A549 (cell line): ENCODE results near the gene FGR. TPM values are rescaled to one million over a fixed set of nuclear protein-coding genes. Genes with fewer than 3 reads are reported as not detected.
A peak's percentile ranks its signal among the peaks of the same experiment; 100 is the strongest.

Experiments used
- ATAC-seq, 2 experiments: fragments of 200-7000 bp in 1 of 2; fragments of >200 bp in 1 of 2; cut with Nextera tagmentation in 1 of 2; cut with Tn5 transposase in 1 of 2; 3 replicates each; pipeline versions ENCODE4 v1.8.0 to v1.9.1; 2018 to 2020; ENCODE audit warnings: mild to moderate bottlenecking in 1 of 2, moderate library complexity in 1 of 2
- CTCF ChIA-PET: fragments of 300-600 bp; sonication (Branson Sonifier 250); formaldehyde crosslinking; extraction: SDS; loops from one replicate; lab custom pipeline; 2021; ENCODE audit warnings: antibody characterized with exemption, inconsistent platforms; lab: Yijun Ruan, JAX
- POLR2A ChIA-PET: fragments of 350-600 bp; formaldehyde crosslinking; extraction: SDS; loops from one replicate; lab custom pipeline; 2021; ENCODE audit warnings: antibody characterized with exemption, inconsistent platforms; lab: Yijun Ruan, JAX
- DNase-seq, 2 experiments: peaks; one replicate each; pipeline versions ENCODE4 v3.0.0 to v3.0.0-alpha.2; 2011 to 2016; ENCODE audit warnings: low read depth in 1 of 2, low spot score in 1 of 2
- FAIRE-seq: peaks from 2 replicates; lab custom pipeline; 2011; peaks lifted over from hg19 to GRCh38; lab: Jason Lieb, UNC
- H3K27ac ChIP-seq, 2 experiments: fragments of >200 bp; sonication (Bioruptor Twin); formaldehyde crosslinking; 3 replicates each; pipeline ENCODE4 v1.5.1; 2016 to 2017
- H3K4me1 ChIP-seq: fragments of >200 bp; sonication (Bioruptor Twin); formaldehyde crosslinking; 3 replicates; pipeline ENCODE4 v1.6.1; 2016
- H3K4me2 ChIP-seq: fragments of >200 bp; sonication (Bioruptor Twin); formaldehyde crosslinking; 3 replicates; pipeline ENCODE4 v1.6.1; 2016
- H3K4me3 ChIP-seq: fragments of >200 bp; sonication (Bioruptor Twin); formaldehyde crosslinking; 3 replicates; pipeline ENCODE4 v1.5.1; 2016
- H3K9me3 ChIP-seq: fragments of >200 bp; sonication (Bioruptor Twin); formaldehyde crosslinking; 3 replicates; pipeline ENCODE4 v1.6.1; 2016
- BHLHE40 ChIP-seq: IDR thresholded peaks from 2 replicates; pipeline ENCODE4 v1.6.1; 2012; ENCODE audit warnings: low read depth, low read length, inconsistent platforms
- CBX2 ChIP-seq: fragments of 200-600 bp; sonication (generic); IDR thresholded peaks from 2 replicates; pipeline ENCODE4 v1.6.1; 2016; ENCODE audit warnings: low read depth, mild to moderate bottlenecking, borderline replicate concordance
- CBX8 ChIP-seq: fragments of 200-600 bp; sonication (generic); IDR thresholded peaks from 2 replicates; pipeline ENCODE4 v1.6.1; 2016
- EHF ChIP-seq: fragments of 250-450 bp; sonication (Bioruptor Pico); IDR thresholded peaks from 2 replicates; pipeline ENCODE4 v1.5.0; 2020; ENCODE audit warnings: mild to moderate bottlenecking
- EHMT2 ChIP-seq: fragments of 200-600 bp; sonication (generic); IDR thresholded peaks from 2 replicates; pipeline ENCODE4 v1.6.1; 2016; ENCODE audit warnings: antibody characterized with exemption, low read depth, mild to moderate bottlenecking, moderate library complexity
- ESRRA ChIP-seq: fragments of 150-350 bp; IDR thresholded peaks from 2 replicates; pipeline ENCODE4 v1.6.1; 2014; ENCODE audit warnings: mild to moderate bottlenecking, low read length, borderline replicate concordance
- FOSB ChIP-seq: fragments of 250-450 bp; sonication (Bioruptor Pico); IDR thresholded peaks from 2 replicates; pipeline ENCODE4 v1.5.0; 2020; ENCODE audit warnings: mild to moderate bottlenecking, moderate library complexity
- FOSL2 ChIP-seq, 2 experiments: fragments of 450-650 bp in 1 of 2; fragments of >200 bp in 1 of 2; sonication (Bioruptor Twin) in 1 of 2; formaldehyde crosslinking; IDR thresholded peaks; 2 replicates each; pipeline versions ENCODE4 v1.5.0 to v1.6.1; 2016 to 2020; ENCODE audit warnings: mild to moderate bottlenecking in 1 of 2, moderate library complexity in 1 of 2
- FOXS1 ChIP-seq: fragments of 250-450 bp; sonication (Bioruptor Pico); IDR thresholded peaks from 2 replicates; pipeline ENCODE4 v1.5.0; 2020; ENCODE audit warnings: mild to moderate bottlenecking, moderate library complexity
- JUN ChIP-seq, 2 experiments: fragments of >200 bp; sonication (Bioruptor Twin); formaldehyde crosslinking; IDR thresholded peaks; 2 replicates in 1 of 2; 3 replicates in 1 of 2; pipeline ENCODE4 v1.6.1; 2016 to 2017
- JUNB ChIP-seq: fragments of >200 bp; sonication (Bioruptor Twin); formaldehyde crosslinking; IDR thresholded peaks from 2 replicates; pipeline ENCODE4 v1.6.1; 2016
- MAFK ChIP-seq: fragments of 450-650 bp; IDR thresholded peaks from 2 replicates; pipeline ENCODE4 v1.6.1; 2014; ENCODE audit not compliant: partially characterized antibody
- MAZ ChIP-seq: fragments of 150-350 bp; IDR thresholded peaks from 2 replicates; pipeline ENCODE4 v1.6.1; 2014; ENCODE audit warnings: antibody characterized with exemption, low read depth, low read length, borderline replicate concordance
- MYC ChIP-seq: IDR thresholded peaks from 2 replicates; pipeline ENCODE4 v1.6.1; 2012; ENCODE audit warnings: mild to moderate bottlenecking, inconsistent platforms, low read length, improper control_type of control experiment, borderline replicate concordance
- NPAS2 ChIP-seq: fragments of 250-450 bp; sonication (Bioruptor Pico); IDR thresholded peaks from 2 replicates; pipeline ENCODE4 v1.8.0; 2022; ENCODE audit warnings: mild to moderate bottlenecking, moderate library complexity, borderline replicate concordance
- NR3C1 ChIP-seq: fragments of >200 bp; sonication (Bioruptor Twin); formaldehyde crosslinking; IDR thresholded peaks from 3 replicates; pipeline ENCODE4 v1.6.1; 2017
- PHF8 ChIP-seq: fragments of 200-600 bp; sonication (generic); IDR thresholded peaks from 2 replicates; pipeline ENCODE4 v1.6.1; 2016; ENCODE audit warnings: low read depth, mild to moderate bottlenecking, antibody characterized with exemption, moderate library complexity, borderline replicate concordance
- POLR2A ChIP-seq: IDR thresholded peaks from 2 replicates; pipeline ENCODE4 v1.6.1; 2012; ENCODE audit warnings: mild to moderate bottlenecking, low read length
- POLR2AphosphoS2 ChIP-seq: conservative IDR thresholded peaks from 2 replicates; pipeline ENCODE4 v1.6.1; 2012; ENCODE audit warnings: low read length, improper control_type of control experiment, inconsistent platforms
- RARB ChIP-seq: fragments of 250-450 bp; sonication (Bioruptor Pico); IDR thresholded peaks from 2 replicates; pipeline ENCODE4 v1.8.0; 2021; ENCODE audit warnings: mild to moderate bottlenecking, moderate library complexity
- RFX5 ChIP-seq: fragments of 450-650 bp; IDR thresholded peaks from 2 replicates; pipeline ENCODE4 v1.7.1; 2014; ENCODE audit warnings: antibody characterized with exemption, mild to moderate bottlenecking, moderate library complexity
- RNF2 ChIP-seq: fragments of 200-600 bp; sonication (generic); IDR thresholded peaks from 2 replicates; pipeline ENCODE4 v1.6.1; 2016; ENCODE audit warnings: low read depth, mild to moderate bottlenecking, antibody characterized with exemption, moderate library complexity, borderline replicate concordance
- TP53 ChIP-seq: fragments of 250-450 bp; sonication (Bioruptor Pico); IDR thresholded peaks from 2 replicates; pipeline ENCODE4 v1.5.0; 2021; ENCODE audit warnings: mild to moderate bottlenecking, moderate library complexity
- WGBS: methylation state at CpG from one replicate; pipeline ENCODE4 v1.1.6; 2017; ENCODE audit errors: missing lambda C conversion rate; 5-methylcytosine and 5-hydroxymethylcytosine counted together
- polyA plus RNA-seq, 4 experiments: library from polyadenylated mRNA; depleted of rRNA in 3 of 4; stranded (reverse); fragments of >200 nt; fragmentation: RNase III in 1 of 4; extraction: RNeasy Plus Mini Kit Qiagen cat#74134 plus additional on column Dnase treatment in 1 of 4; gene quantifications; 2 replicates in 3 of 4; 3 replicates in 1 of 4; pipeline ENCODE4 v1.2.3, GENCODE V29; 2011 to 2017
- TF ChIP-seq, protein P1 (sequence below): fragments of 250-450 bp; sonication (Bioruptor Pico); IDR thresholded peaks from 2 replicates; pipeline ENCODE4 v1.5.0; 2021; ENCODE audit warnings: mild to moderate bottlenecking, moderate library complexity, borderline replicate concordance
- TF ChIP-seq, protein P2 (sequence below): fragments of >200 bp; sonication (Bioruptor Twin); formaldehyde crosslinking; IDR thresholded peaks from 2 replicates; pipeline ENCODE4 v1.6.1; 2016
- TF ChIP-seq, protein P3 (sequence below): fragments of 150-350 bp; IDR thresholded peaks from 2 replicates; pipeline ENCODE4 v1.6.1; 2014; ENCODE audit warnings: low read depth, mild to moderate bottlenecking, low read length

The FGR gene
- polyA plus RNA-seq, 2 of the 4 experiments (the other 2 are of a cell fraction): not detected

DNA sequence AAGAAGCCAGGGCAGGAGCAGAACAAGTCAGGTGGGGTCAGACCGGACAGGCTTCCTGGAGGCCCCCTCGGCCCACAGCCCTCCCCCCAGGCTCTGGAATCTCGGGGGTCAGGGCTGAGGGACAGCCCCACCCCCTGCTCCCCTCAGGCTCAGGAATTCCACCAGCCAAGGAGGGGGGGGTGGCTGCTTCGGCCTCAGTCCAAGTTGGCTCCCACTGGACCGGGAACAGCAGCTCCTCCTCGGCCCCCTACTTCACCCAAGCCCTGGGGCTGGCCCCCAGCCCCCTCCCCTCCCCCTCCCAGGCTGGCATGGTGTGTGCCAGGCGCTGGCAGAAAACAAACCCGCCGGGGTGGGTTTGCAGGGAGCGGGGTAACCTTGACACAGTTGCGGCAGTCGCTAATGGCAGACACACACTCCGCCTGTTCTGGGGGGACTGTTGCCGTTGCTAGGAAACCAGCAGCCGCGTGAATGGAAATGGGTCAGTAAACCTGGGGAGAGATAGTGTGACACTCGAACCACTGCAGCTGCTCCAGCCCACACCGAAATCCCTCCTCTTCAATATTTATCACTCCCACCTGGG is 63.5 kb downstream of the FGR start:
- no peak for DNase-seq
- ChIA-PET CTCF (interaction anchor here (0.6 to 18.5 kb wide), 6 partner anchors 13 to 118 kb away, joined by 3 to 314 read pairs (median 4); partner anchors contain the start of gene AHDC1), POLR2A (no interaction called here)
- no peak for ATAC-seq
- 84% methylated on average over 9 of the region's 18 CpGs for WGBS
- peak overlapping the region; percentile 71 to 72; a peak in 4 of 6 replicates for H3K27ac ChIP-seq
- H3K9me3 ChIP-seq: no peaks in the 10 kb centered on the region
- TF ChIP-seq RNF2 (no peak), FOXS1 (CRISPR knock-in tag) (no peak), FOSL2 (IDR thresholded peaks at IDR 0.05) (no peak), FOSL2 (CRISPR knock-in tag; IDR thresholded peaks at IDR 0.05) (no peak), FOSB (no peak), PHF8 (no peak), EHF (no peak), BHLHE40 (no peak)
- TF ChIP-seq, protein P1, sequence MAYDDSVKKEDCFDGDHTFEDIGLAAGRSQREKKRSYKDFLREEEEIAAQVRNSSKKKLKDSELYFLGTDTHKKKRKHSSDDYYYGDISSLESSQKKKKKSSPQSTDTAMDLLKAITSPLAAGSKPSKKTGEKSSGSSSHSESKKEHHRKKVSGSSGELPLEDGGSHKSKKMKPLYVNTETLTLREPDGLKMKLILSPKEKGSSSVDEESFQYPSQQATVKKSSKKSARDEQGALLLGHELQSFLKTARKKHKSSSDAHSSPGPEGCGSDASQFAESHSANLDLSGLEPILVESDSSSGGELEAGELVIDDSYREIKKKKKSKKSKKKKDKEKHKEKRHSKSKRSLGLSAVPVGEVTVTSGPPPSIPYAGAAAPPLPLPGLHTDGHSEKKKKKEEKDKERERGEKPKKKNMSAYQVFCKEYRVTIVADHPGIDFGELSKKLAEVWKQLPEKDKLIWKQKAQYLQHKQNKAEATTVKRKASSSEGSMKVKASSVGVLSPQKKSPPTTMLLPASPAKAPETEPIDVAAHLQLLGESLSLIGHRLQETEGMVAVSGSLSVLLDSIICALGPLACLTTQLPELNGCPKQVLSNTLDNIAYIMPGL: no peak
- TF ChIP-seq, protein P2, sequence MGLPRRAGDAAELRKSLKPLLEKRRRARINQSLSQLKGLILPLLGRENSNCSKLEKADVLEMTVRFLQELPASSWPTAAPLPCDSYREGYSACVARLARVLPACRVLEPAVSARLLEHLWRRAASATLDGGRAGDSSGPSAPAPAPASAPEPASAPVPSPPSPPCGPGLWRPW: no peak
- peaks cover 83% of the 10 kb centered on the region for H3K4me1 ChIP-seq
- H3K4me2 ChIP-seq: peak overlapping the region; percentile 9; the same call in 1 of the 3 replicates
- no peak overlapping the region for H3K4me3 ChIP-seq
- FAIRE-seq: no peak

DNA sequence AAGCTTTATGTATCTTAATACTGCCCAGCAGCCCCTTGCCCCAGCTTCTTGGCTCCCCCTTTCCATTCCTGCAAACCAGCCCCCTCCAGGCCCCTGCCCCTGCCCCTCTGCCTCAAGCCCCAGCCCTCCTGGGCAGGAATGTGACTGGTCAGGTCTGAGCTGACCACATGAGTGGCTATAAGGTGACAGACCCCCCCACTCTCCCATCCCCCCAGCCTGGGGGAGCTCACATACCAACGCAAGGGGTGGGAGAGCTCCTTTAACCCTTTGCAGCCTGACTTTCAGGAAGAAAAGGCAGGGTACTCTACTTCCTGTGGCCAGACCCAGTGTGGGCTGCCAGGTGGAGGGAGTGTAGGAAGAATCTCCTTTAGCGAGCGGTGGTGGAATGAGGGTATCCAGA is 64.2 kb downstream of the FGR start:
- ChIA-PET POLR2A (no interaction called here), CTCF (interaction anchor here (1.2 to 18.5 kb wide), 5 partner anchors 13 to 92 kb away, joined by 3 to 314 read pairs (median 4); partner anchors contain the start of gene AHDC1)
- WGBS: 100% methylated on average over 2 of the region's 3 CpGs
- FAIRE-seq (no peak), DNase-seq (no peak), ATAC-seq (no peak)
- no peaks in the 10 kb centered on the region for H3K9me3 ChIP-seq
- H3K4me1 ChIP-seq: peaks cover 85% of the 10 kb centered on the region
- H3K4me3 ChIP-seq: no peak overlapping the region
- TF ChIP-seq EHMT2 (no peak), NPAS2 (CRISPR knock-in tag) (no peak)
- TF ChIP-seq, protein P2: no peak
- peak overlapping the region; percentile 28; the same call in 1 of the 3 replicates for H3K4me2 ChIP-seq
- H3K27ac ChIP-seq: peak overlapping the region; percentile 61 to 72; a peak in 4 of 6 replicates

DNA sequence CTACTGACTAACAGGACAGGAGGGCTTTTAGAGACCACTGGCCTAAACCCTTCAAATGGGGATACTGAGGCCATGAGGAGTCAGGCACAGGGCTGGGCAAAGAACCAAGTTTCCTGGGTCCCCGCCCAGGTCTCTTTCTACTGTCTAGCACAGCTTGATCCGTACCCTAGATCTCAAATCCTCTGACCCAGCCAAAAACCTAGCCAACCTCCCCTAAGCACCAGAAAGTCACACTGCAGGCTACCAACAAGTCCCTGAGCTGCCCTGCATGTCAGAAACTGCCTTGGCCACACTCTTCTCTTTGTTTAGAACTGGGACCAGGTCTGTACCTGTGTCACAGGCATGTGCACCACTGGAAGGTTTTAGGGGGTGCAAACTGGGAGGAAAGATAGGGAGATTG is 64.6 kb downstream of the FGR start:
- POLR2A ChIA-PET: no interaction called here
- no peak for FAIRE-seq
- peaks cover 90% of the 10 kb centered on the region for H3K4me1 ChIP-seq
- no peak for ATAC-seq
- peak overlapping the region; percentile 61 to 72; a peak in 4 of 6 replicates for H3K27ac ChIP-seq
- no peak overlapping the region for H3K4me3 ChIP-seq
- CTCF ChIA-PET: interaction anchor here (1.0 to 18.5 kb wide), 6 partner anchors 12 to 31 kb away, joined by 3 to 314 read pairs (median 3); partner anchors contain the start of gene AHDC1
- no peaks in the 10 kb centered on the region for H3K9me3 ChIP-seq
- whole genome bisulfite sequencing: 40% methylated on average over 2 of the region's 2 CpGs
- TF ChIP-seq ESRRA (no peak), CBX2 (no peak), RARB (CRISPR knock-in tag) (no peak), FOSB (no peak), NR3C1 (no peak), TP53 (CRISPR knock-in tag) (no peak), CBX8 (no peak), MYC (no peak), FOSL2 (IDR thresholded peaks at IDR 0.05) (no peak), FOSL2 (CRISPR knock-in tag; IDR thresholded peaks at IDR 0.05) (no peak), POLR2AphosphoS2 (no peak), POLR2A (no peak), MAFK (no peak), JUNB (no peak), RFX5 (no peak), MAZ (no peak), JUN (IDR thresholded peaks at IDR 0.05) (no peak)
- TF ChIP-seq, protein P2: no peak
- TF ChIP-seq, protein P3, sequence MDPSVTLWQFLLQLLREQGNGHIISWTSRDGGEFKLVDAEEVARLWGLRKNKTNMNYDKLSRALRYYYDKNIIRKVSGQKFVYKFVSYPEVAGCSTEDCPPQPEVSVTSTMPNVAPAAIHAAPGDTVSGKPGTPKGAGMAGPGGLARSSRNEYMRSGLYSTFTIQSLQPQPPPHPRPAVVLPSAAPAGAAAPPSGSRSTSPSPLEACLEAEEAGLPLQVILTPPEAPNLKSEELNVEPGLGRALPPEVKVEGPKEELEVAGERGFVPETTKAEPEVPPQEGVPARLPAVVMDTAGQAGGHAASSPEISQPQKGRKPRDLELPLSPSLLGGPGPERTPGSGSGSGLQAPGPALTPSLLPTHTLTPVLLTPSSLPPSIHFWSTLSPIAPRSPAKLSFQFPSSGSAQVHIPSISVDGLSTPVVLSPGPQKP: no peak
- H3K4me2 ChIP-seq: peak overlapping the region; percentile 28; the same call in 1 of the 3 replicates
- DNase-seq: no peak
